Measurements from ENCODE around the gene PGM2. TPM values are rescaled to one million over a fixed set of nuclear protein-coding genes. Genes with fewer than 3 reads are reported as not detected.

The PGM2 gene
- total and polyA plus RNA-seq, 2 experiments from 2014 or later: 11.2 to 17.9 TPM

- H3K9me3 ChIP-seq (ENCODE audit: low read depth): no peaks in the 10 kb centered on the region
- H3F3A ChIP-seq (ENCODE audit: insufficient read depth): no peaks in the 10 kb centered on the region
- no peak overlapping the region for H3K4me3 ChIP-seq
- no peak overlapping the region for H2AFZ ChIP-seq
- no peak overlapping the region for H3K27ac ChIP-seq
- H3K27me3 ChIP-seq (replicated peaks; ENCODE audit: insufficient read depth): 0 out of 2 replicates have a peak, but pooled peaks cover 2% of the 10 kb centered on the region
- 61 to 64% methylated on average over 3 of the region's 3 CpGs for WGBS, 2 experiments (ENCODE audit: low coverage in 1 of 2, low lambda C conversion rate in 2 of 2, missing lambda C conversion rate in 2 of 2)
- no peaks in the 10 kb centered on the region for H4K20me1 ChIP-seq (ENCODE audit: insufficient read depth)
- no peaks in the 10 kb centered on the region for H3K79me2 ChIP-seq (ENCODE audit: insufficient read depth)
- DNase-seq: no peak
- no peak overlapping the region for H3K4me2 ChIP-seq (ENCODE audit: unreplicated experiment)
- in situ Hi-C loops (cut with MboI): loop anchor here (25.0 kb wide), 1 partner anchor 333 kb away; a partner anchor contains a TSS
- H3K9me2 ChIP-seq (ENCODE audit: insufficient read depth): no peaks in the 10 kb centered on the region
- H3K9ac ChIP-seq: no peak overlapping the region
- no peaks in the 10 kb centered on the region for H3K36me3 ChIP-seq (ENCODE audit: low read depth)
- TF ChIP-seq EZH2 (IDR thresholded peaks at IDR 0.05; ENCODE audit: insufficient read depth, poor library complexity, severe bottlenecking): no peak
- no peak for TF ChIP-seq EZH2phosphoT487 (IDR thresholded peaks at IDR 0.05; ENCODE audit: insufficient read depth, low read depth)
- H3K4me1 ChIP-seq (ENCODE audit: insufficient read depth): no peaks in the 10 kb centered on the region
Measured at GRCh38 chr4:37795581-37796195, 30.8 kb upstream of the PGM2 start.

DNA sequence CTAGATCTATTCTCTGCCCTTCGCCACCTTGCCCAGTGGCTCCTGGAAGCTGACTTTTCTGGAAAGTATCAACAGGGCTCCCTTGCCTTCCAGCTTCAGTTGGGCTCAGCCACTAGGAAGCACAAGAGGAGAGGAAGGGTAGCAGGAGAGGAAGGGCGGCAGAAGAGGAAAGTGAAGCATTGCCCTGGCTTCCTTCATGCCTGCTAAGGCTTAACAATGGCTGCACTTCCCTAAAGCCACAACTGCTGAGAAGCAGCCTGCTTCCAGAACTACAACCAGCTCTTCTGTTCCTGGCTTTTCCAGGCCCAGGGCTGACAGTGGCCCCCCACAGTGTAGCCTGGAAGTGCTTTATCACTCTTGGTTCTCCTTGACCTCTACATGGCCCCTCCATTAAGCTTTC lies 29.1 kb upstream of the PGM2 start:
- TF ChIP-seq EZH2phosphoT487 (IDR thresholded peaks at IDR 0.05; ENCODE audit: insufficient read depth, low read depth): no peak
- no peak for TF ChIP-seq EZH2 (IDR thresholded peaks at IDR 0.05; ENCODE audit: insufficient read depth, poor library complexity, severe bottlenecking)
- H3K36me3 ChIP-seq (ENCODE audit: low read depth): no peaks in the 10 kb centered on the region
- no peaks in the 10 kb centered on the region for H3K79me2 ChIP-seq (ENCODE audit: insufficient read depth)
- WGBS, 2 experiments (ENCODE audit: low coverage in 1 of 2, low lambda C conversion rate in 2 of 2, missing lambda C conversion rate in 2 of 2): 82 to 84% methylated on average over 2 of the region's 2 CpGs
- H3K27ac ChIP-seq: no peak overlapping the region
- in situ Hi-C loops (cut with MboI): loop anchor here (25.0 kb wide), 1 partner anchor 335 kb away; a partner anchor contains a TSS
- no peaks in the 10 kb centered on the region for H3K4me1 ChIP-seq (ENCODE audit: insufficient read depth)
- no peaks in the 10 kb centered on the region for H3K9me2 ChIP-seq (ENCODE audit: insufficient read depth)
- H3F3A ChIP-seq (ENCODE audit: insufficient read depth): no peaks in the 10 kb centered on the region
- H4K20me1 ChIP-seq (ENCODE audit: insufficient read depth): no peaks in the 10 kb centered on the region
- no peak overlapping the region for H3K4me3 ChIP-seq
- no peak overlapping the region for H3K9ac ChIP-seq
- no peaks in the 10 kb centered on the region for H3K9me3 ChIP-seq (ENCODE audit: low read depth)
- no peak overlapping the region for H2AFZ ChIP-seq
- H3K27me3 ChIP-seq (replicated peaks; ENCODE audit: insufficient read depth): no peaks in the 10 kb centered on the region
- DNase-seq: no peak
- H3K4me2 ChIP-seq (ENCODE audit: unreplicated experiment): no peak overlapping the region

DNA sequence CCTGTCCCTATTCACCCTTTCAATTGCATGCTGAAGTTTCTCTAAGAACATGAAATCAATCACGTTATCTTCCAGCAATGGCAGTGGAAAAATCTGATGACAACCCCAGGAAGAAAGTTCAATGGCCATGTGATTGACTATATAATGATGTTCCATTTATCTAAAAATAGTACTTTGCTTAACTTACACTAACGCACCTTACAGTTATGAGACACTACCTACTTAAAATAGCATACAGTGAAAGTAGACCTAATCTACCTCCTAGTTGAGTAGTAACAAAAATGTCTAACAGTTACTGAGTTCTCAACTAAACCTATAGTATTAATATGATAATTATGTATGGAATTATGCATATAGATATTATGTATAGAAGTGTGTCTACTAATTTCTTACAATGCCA lies 28.6 kb upstream of the PGM2 start:
- in situ Hi-C loops (cut with MboI): loop anchor here (25.0 kb wide), 1 partner anchor 336 kb away; a partner anchor contains a TSS
- H3K79me2 ChIP-seq (ENCODE audit: insufficient read depth): no peaks in the 10 kb centered on the region
- TF ChIP-seq EZH2 (IDR thresholded peaks at IDR 0.05; ENCODE audit: insufficient read depth, poor library complexity, severe bottlenecking) (no peak), EZH2phosphoT487 (IDR thresholded peaks at IDR 0.05; ENCODE audit: insufficient read depth, low read depth) (no peak)
- no peak overlapping the region for H3K4me3 ChIP-seq
- no peaks in the 10 kb centered on the region for H3K4me1 ChIP-seq (ENCODE audit: insufficient read depth)
- no peak overlapping the region for H3K4me2 ChIP-seq (ENCODE audit: unreplicated experiment)
- H3K9me3 ChIP-seq (ENCODE audit: low read depth): no peaks in the 10 kb centered on the region
- H3K9ac ChIP-seq: no peak overlapping the region
- no peak overlapping the region for H2AFZ ChIP-seq
- H3K27me3 ChIP-seq (replicated peaks; ENCODE audit: insufficient read depth): no peaks in the 10 kb centered on the region
- no peak overlapping the region for H3K27ac ChIP-seq
- H3F3A ChIP-seq (ENCODE audit: insufficient read depth): no peaks in the 10 kb centered on the region
- no peaks in the 10 kb centered on the region for H3K36me3 ChIP-seq (ENCODE audit: low read depth)
- no peak for DNase-seq
- no peaks in the 10 kb centered on the region for H4K20me1 ChIP-seq (ENCODE audit: insufficient read depth)
- no peaks in the 10 kb centered on the region for H3K9me2 ChIP-seq (ENCODE audit: insufficient read depth)
- WGBS, 2 experiments (ENCODE audit: low coverage in 1 of 2, low lambda C conversion rate in 2 of 2, missing lambda C conversion rate in 2 of 2): 72 to 82% methylated on average over 2 of the region's 2 CpGs

DNA sequence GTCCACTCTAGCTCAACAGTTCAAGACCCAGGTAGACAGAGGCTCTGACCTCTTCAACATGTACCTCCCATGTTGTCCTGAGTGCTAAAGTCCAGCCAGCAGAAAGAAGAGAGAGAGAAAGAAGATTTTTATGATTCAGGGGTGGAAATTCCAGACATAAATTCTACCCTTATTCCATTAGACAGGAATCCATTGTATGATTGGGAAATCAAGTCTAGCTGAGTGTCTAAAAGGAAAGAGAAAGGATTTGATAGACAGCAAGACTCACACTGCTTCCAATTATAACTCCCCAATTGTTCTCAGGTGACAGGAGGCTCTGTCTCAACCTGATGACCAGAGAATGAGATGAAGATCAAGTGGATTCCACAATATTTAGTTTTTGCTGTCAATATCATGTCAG lies 27.9 kb upstream of the PGM2 start:
- in situ Hi-C loops (cut with MboI): loop anchor here (25.0 kb wide), 1 partner anchor 336 kb away; a partner anchor contains a TSS
- no peaks in the 10 kb centered on the region for H3K36me3 ChIP-seq (ENCODE audit: low read depth)
- H3K4me2 ChIP-seq (ENCODE audit: unreplicated experiment): no peak overlapping the region
- H3K79me2 ChIP-seq (ENCODE audit: insufficient read depth): no peaks in the 10 kb centered on the region
- no peak for DNase-seq
- no peak overlapping the region for H3K27ac ChIP-seq
- H2AFZ ChIP-seq: no peak overlapping the region
- no peaks in the 10 kb centered on the region for H3K27me3 ChIP-seq (replicated peaks; ENCODE audit: insufficient read depth)
- no peaks in the 10 kb centered on the region for H4K20me1 ChIP-seq (ENCODE audit: insufficient read depth)
- no peaks in the 10 kb centered on the region for H3K9me2 ChIP-seq (ENCODE audit: insufficient read depth)
- no peak overlapping the region for H3K9ac ChIP-seq
- TF ChIP-seq EZH2phosphoT487 (IDR thresholded peaks at IDR 0.05; ENCODE audit: insufficient read depth, low read depth): no peak
- no peak for TF ChIP-seq EZH2 (IDR thresholded peaks at IDR 0.05; ENCODE audit: insufficient read depth, poor library complexity, severe bottlenecking)
- H3K4me3 ChIP-seq: no peak overlapping the region
- no peaks in the 10 kb centered on the region for H3F3A ChIP-seq (ENCODE audit: insufficient read depth)
- no peaks in the 10 kb centered on the region for H3K9me3 ChIP-seq (ENCODE audit: low read depth)
- H3K4me1 ChIP-seq (ENCODE audit: insufficient read depth): no peaks in the 10 kb centered on the region
